Peyer's patch (tissue), 4 donors: Measurements from ENCODE around the gene CENPF. TPM values are rescaled to one million over a fixed set of nuclear protein-coding genes. Genes with fewer than 3 reads are reported as not detected.

Experiments
- DNase-seq, 3 donors: peaks; one replicate each; pipeline ENCODE4 v3.0.0-alpha.2; 2017 to 2019
- H3K27ac ChIP-seq, 4 donors: fragments of 200-600 bp; sonication (generic); one replicate each; pipeline ENCODE4 v1.5.1; 2016 to 2019
- H3K27me3 ChIP-seq, 2 donors: fragments of 200-600 bp; sonication (generic); one replicate each; pipeline ENCODE4 v1.5.1; 2019
- H3K36me3 ChIP-seq, 3 donors: fragments of 200-600 bp; sonication (generic); one replicate each; pipeline ENCODE4 v1.5.1; 2016 to 2019
- H3K4me1 ChIP-seq, 4 donors: fragments of 200-600 bp; sonication (generic); one replicate each; pipeline ENCODE4 v1.5.1; 2016 to 2019
- H3K4me3 ChIP-seq, 4 donors: fragments of 200-600 bp; sonication (generic); 1 replicate in 3 of 4; 2 replicates in 1 of 4; pipeline ENCODE4 v1.5.1; 2016 to 2019; ENCODE audit warnings: mild to moderate bottlenecking in 1 of 4
- H3K9me3 ChIP-seq, 4 donors: fragments of 200-600 bp; sonication (generic); one replicate each; pipeline ENCODE4 v1.5.1; 2016 to 2019; ENCODE audit warnings: mild to moderate bottlenecking in 1 of 4
- CTCF ChIP-seq, 6 experiments: fragments of 450-650 bp in 4 of 6; fragments of 200-600 bp in 2 of 6; sonication (generic) in 1 of 6; IDR thresholded peaks; one replicate each; pipeline ENCODE4 v1.5.1; 2017 to 2019; ENCODE audit warnings: antibody characterized with exemption in 6 of 6, mild to moderate bottlenecking in 3 of 6, moderate library complexity in 1 of 6
- POLR2A ChIP-seq, 2 donors: fragments of 450-650 bp; IDR thresholded peaks; one replicate each; pipeline ENCODE4 v1.5.1; 2017; ENCODE audit warnings: antibody characterized with exemption in 2 of 2, mild to moderate bottlenecking in 2 of 2, moderate library complexity in 2 of 2
- total RNA-seq, 4 donors: library from RNA; depleted of rRNA; stranded (reverse); fragments of >200 nt; gene quantifications; one replicate each; pipeline ENCODE4 v1.1.0, GENCODE V29; 2016

CENPF gene
- total RNA-seq, 4 donors from 2014 or later, result 6.1 to 23.9 (median 8.0) TPM

- Histone ChIP-seq H3K4me1 (no peaks in the 10 kb centered on the region), H3K36me3 (no peaks in the 10 kb centered on the region), H3K27ac (peak overlapping the region in 1 of 4 donors; percentile 20), H3K4me3 (no peak overlapping the region), H3K27me3 (no peaks in the 10 kb centered on the region), H3K9me3 (no peaks in the 10 kb centered on the region)
- TF ChIP-seq CTCF (IDR thresholded peaks at IDR 0.05), result no peak
- TF ChIP-seq POLR2A (IDR thresholded peaks at IDR 0.05), result no peak
- no peak for DNase-seq
These were observed 37.6 kb downstream of the CENPF start for GRCh38 chr1:214640431-214641213.

- H3K4me3 ChIP-seq, result no peak overlapping the region
- no peaks in the 10 kb centered on the region for H3K27me3 ChIP-seq
- DNase-seq, result no peak
- no peaks in the 10 kb centered on the region for H3K9me3 ChIP-seq
- H3K36me3 ChIP-seq, result no peaks in the 10 kb centered on the region
- no peaks in the 10 kb centered on the region for H3K4me1 ChIP-seq
- H3K27ac ChIP-seq, result peak overlapping the region in 1 of 4 donors; percentile 20
- TF ChIP-seq POLR2A (IDR thresholded peaks at IDR 0.05) (no peak), CTCF (IDR thresholded peaks at IDR 0.05) (no peak)
These were observed 38.4 kb downstream of the CENPF start for GRCh38 chr1:214641214-214641895.

- DNase-seq, result no peak
- Histone ChIP-seq H3K27ac (no peak overlapping the region), H3K4me3 (no peak overlapping the region), H3K27me3 (no peaks in the 10 kb centered on the region), H3K9me3 (no peaks in the 10 kb centered on the region), H3K36me3 (no peaks in the 10 kb centered on the region), H3K4me1 (no peaks in the 10 kb centered on the region)
- TF ChIP-seq POLR2A (IDR thresholded peaks at IDR 0.05), result no peak
- TF ChIP-seq CTCF (IDR thresholded peaks at IDR 0.05), result no peak
These were observed 40.0 kb downstream of the CENPF start for GRCh38 chr1:214643030-214643429.

- Histone ChIP-seq H3K4me3 (no peak overlapping the region), H3K27ac (no peak overlapping the region), H3K36me3 (no peaks in the 10 kb centered on the region), H3K4me1 (no peaks in the 10 kb centered on the region), H3K27me3 (no peaks in the 10 kb centered on the region), H3K9me3 (no peaks in the 10 kb centered on the region)
- no peak for TF ChIP-seq POLR2A (IDR thresholded peaks at IDR 0.05)
- no peak for TF ChIP-seq CTCF (IDR thresholded peaks at IDR 0.05)
- no peak for DNase-seq
These were observed 42.7 kb downstream of the CENPF start for GRCh38 chr1:214645712-214646111.

- TF ChIP-seq POLR2A (IDR thresholded peaks at IDR 0.05), result no peak
- no peak for TF ChIP-seq CTCF (IDR thresholded peaks at IDR 0.05)
- no peaks in the 10 kb centered on the region for H3K4me1 ChIP-seq
- H3K9me3 ChIP-seq, result no peaks in the 10 kb centered on the region
- H3K27me3 ChIP-seq, result no peaks in the 10 kb centered on the region
- no peaks in the 10 kb centered on the region for H3K36me3 ChIP-seq
- no peak overlapping the region for H3K4me3 ChIP-seq
- no peak overlapping the region for H3K27ac ChIP-seq
- DNase-seq, result no peak
These were observed 45.8 kb downstream of the CENPF start for GRCh38 chr1:214648801-214649200.
